HT-29 (cell line): ENCODE results near the gene RAB29. TPM values are rescaled to one million over a fixed set of nuclear protein-coding genes. Genes with fewer than 3 reads are reported as not detected.

Experiments
- DNase-seq: peaks from one replicate; pipeline ENCODE4 v3.0.0-alpha.2; 2015; ENCODE audit warnings: low spot score
- total RNA-seq: library from RNA; depleted of rRNA; stranded (reverse); fragments of >200 nt; shearing (Covaris generic); gene quantifications from 2 replicates; pipeline ENCODE4 v1.2.3, GENCODE V29; 2014

RAB29 gene
- total RNA-seq, 1 experiment from 2014 or later: 4.7 TPM

DNA sequence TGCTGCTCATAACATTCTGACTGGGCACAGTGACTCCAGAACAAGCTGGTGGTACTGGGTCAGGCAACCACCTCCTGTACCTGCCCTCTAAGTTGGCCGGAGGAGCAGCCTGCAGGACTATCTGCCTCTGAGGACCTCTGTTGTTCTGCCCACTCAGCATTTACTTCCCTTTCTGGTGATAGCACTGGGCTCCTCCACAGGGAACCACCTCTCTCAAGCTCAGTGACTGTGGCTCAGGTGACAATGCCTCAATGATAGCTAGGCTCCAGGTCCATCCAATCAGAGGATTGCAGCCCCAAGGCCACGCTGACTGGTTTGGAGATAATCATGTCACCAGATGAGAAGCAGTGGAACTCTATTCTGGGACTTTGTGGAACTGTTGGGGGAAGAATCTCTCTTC, 21.9 kb upstream of the RAB29 start:
- DNase-seq: no peak

DNA sequence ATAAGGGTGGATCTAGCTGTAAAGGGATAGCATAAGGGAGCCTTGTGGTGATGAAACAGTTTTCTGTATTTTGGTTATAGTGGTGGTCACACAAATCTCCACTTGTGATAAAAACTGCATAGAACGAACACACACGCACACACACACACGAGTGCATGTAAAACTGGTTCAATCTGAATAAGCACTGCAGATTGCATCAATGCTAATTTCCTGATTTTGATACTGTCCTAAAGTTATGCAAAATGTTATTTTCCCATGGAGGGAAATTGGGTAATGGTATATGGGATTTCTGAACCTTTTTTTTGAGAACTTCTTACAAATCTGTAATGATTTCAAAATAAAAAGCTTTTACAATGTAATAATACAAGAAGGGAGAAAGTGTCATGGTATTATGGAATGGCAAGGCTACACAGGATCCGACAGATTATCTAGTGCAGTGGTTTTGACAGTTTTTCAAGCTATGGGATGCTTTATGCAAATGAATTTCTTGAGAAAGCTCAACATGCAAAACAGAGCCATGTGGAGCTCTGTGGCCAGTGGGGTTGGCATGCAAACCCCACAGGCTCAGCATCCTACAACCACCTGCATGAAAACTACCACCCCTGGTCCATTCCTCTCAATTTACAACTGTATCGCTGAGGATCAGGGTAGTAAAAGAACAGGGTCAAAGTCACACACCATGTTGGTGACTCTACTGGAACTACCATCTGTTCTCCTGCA, 18.9 kb upstream of the RAB29 start:
- DNase-seq: no peak

DNA sequence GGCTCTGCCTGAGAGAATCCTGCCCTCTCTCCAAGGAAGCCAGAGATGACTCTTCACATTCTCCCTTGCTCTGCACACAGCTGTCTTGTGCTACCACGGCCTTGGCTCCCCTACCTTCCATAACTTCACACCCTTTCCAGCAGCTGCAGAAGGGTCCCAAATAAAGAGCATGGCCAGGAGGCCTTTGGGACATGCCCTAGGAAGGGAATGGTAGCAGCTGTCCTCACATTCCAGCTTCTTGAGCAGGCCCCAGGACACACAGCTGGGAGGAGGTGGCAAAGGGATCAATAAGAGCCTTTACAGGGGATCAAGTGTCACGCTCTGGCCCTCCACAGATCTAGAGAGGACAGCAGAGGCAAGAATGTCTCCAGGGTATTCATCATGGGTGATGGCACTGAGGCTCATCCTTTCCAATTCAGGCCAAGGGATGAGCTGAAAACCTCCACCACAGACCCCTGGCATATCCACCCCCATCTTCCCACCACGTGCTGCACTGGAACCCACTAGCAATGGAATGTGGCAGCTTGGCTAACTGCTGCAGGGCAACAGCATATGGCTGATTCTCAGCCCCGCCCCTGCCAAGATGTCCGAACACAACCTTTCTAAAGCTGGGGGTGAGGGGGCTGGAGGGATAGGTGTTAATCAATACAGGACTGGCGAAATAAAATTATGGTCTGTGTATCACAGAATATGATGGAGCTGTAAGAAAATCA, 17.8 kb upstream of the RAB29 start:
- no peak for DNase-seq

DNA sequence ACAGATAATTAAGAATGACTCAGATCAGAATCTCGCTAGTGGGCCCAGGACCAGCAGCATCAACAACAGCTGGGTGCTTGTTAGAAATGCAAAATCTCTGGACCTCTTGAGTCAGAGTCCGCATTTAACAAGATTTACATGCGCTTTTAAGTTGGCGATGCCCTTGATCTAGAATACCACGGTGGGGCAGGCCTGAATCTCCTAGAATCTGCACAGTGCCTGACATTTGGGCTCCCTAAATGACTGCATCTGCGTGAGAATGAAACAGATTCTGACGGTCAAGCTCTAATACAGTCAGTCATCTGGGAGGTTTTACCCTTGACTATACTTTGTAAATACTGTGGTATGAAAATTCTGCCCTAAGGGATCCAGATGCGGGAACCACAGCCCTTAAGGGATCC, 17.2 kb upstream of the RAB29 start:
- DNase-seq: no peak

DNA sequence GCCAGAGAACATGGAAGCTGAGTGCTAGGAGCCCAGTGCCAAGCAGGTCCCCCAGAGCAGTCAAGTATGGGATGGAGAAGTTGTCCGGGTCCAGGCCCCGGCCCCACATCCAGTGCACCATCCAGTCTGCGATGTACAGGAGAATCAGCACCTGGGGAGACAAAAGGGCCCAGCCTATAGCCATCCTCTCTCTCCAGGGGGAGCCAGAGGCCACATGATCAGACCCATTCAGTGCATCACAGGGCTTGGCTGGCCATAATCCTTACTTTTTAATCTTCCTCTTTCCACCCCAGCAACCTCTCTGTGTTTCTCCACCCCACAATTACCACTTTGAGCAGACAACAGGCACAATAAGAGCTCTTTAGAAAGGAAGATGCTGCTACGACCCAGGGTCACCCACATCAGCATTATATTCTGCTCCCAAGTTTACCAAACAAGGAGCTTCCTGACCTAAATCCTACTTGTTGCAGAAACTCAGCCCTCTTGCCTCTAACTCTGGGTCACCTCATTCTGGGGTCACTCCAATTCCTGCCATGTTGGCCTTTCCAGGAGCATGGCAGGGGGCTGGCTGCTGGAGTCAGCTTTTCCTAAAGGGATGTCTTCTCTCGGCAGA, 16.4 kb upstream of the RAB29 start:
- DNase-seq: peak; percentile 83

DNA sequence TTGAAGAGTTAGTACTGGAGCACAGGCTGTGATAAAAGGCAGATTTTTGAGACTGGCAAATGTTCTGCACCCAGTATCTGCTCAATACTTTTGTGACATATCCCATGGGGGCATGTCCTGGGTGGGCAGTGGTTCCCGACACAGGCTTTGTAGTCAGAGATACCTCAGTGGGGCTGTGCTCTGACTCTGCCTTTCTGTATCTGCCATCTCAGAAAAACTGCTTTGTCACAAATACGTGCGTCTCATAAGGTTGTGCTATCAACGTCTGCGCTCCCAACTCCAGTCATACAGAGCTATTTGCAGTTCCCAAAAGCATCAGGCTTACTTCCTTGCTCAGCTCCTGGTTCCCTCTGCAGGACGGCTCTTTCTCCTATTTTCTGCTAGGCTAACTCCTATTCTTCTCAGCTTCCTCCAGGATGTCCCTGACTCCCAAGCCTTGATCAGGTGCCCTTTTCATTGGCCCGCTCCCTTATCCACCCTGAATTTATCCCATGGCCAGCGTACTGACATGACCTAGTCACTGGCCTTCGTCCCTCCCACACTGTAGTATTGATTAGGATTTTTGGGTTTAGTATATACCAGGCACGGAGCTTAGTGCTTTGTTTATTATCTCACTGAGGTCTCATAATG, 12.1 kb upstream of the RAB29 start:
- no peak for DNase-seq

DNA sequence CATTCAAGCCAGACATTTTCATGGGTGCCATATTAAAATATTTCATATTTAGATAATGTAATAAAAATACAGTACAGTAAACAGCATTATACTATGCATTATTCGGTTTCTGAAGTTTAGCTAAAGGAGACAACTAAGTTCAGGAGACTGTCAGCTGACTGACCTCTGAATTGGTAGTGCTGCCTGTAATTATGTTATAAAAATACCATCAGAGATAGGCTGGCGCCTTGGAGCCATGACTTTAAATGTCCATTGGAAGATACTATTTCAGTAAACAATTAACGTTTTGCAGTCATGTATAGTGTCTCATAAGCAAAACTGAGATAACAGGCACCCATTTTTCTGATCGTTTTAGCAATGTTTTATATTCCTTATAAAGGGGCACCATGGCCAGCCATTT, 11.3 kb upstream of the RAB29 start:
- DNase-seq: no peak

DNA sequence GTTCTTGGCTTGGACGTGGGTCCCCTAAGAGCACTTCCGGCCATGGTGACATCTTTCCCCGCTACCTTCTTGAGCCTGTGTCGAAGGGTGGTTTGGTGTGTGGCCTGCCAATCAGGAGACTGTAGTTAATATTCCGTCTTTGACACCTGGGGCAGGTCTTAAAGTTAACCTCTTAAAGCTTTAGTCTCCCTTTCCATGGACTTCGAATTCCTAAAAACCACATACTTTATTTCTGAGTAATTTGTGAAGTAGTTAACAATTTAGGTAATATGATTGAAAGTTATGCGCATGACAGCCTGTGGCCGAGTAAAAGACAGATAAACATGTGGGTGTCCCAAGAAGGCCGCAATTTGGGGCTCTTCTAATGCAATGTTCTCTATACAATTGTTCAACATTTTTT, 10.2 kb upstream of the RAB29 start:
- DNase-seq: no peak

DNA sequence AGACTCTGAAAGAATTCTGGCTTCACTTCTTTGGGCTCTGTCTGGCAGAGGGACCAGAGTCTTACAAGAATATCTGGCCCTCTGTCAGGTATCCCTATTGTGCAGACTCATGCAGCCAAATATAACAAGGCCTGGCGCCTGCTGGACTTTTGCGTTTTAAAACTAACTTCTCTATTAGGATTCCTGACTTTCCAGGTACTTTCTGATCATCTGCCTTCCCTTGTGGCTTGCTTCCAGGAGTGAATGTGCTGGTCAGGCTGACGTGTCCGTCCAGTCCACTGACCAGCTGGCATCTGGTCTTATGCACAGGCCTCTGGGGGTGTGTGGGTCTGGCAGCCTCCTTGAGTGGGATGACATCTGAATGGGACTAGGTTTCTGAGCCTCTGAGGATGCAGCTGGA, 8.6 kb upstream of the RAB29 start:
- DNase-seq: no peak

DNA sequence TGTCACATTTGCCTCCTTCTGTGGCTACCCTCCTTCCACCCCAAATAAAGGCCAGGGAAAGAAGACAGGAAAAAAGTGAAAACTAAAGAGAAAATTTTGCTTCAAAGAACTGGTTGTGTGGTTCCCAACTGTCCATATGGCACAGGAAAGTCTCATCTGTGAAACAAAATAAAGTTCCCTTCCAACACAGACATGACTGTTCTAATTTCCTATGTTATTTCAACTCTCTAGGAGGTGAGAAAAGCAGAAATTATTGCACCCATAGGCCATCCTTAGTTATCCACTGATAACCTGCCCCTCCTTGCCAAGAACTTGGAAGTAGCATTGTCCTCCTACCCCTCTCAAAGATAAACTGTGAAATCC, 8.1 kb upstream of the RAB29 start:
- no peak for DNase-seq

DNA sequence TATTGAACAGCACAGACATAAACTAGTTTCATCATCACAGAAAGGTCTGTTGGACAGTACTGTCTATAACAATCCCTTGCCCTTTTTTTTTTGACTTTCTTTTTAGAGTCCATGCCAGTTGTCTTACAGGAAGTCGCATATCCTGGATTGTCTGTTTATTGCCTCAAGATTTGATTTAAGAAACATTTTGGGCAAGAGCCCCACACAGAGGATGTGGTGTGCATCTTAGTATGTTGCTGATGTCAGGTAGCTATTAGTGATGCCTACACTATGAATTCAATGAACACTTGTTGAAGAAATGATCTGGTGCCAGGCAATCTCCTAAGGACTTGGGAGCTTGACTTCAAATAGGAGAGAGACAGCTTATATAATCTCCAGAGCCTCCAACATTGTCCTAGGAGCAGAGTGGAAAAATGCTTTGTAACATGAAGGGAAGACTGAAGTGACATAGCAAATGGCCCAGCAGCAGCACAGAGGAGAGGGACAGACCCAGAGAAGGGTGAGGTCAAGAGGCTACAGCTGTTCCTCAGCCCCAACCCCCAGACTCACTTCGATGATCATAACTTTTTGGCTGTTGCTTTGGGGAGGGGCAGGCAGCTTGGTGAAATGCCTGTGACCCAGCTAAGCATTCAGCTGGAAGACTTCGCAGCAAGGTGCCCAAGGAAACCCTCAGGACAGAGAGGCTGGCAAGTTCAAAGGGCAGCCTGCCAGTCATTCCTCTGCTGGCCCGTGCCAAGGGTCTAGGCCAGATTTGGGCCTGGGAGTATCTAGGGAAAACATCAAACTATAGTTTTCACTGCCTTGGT, 7.5 kb upstream of the RAB29 start:
- no peak for DNase-seq

DNA sequence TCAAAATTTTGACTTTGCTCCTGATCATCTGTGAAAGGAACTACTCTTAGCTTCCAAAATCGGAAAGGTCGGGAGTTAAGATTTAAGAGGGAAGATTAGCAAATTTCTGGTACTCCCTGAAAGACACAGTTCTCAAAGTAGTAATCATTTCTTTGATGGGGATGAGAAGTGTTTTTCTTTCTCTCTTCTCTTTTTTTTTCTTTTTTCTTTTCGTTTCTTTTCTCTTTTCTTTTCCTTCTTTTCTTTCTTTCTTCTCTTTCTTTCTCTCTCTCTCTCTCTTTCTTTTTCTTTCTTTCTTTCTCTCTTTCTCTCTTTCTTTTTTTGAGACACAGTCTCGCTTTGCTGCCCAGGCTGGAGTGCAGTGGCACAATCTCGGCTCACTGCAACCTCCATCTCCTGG, 5.1 kb upstream of the RAB29 start:
- DNase-seq: no peak

DNA sequence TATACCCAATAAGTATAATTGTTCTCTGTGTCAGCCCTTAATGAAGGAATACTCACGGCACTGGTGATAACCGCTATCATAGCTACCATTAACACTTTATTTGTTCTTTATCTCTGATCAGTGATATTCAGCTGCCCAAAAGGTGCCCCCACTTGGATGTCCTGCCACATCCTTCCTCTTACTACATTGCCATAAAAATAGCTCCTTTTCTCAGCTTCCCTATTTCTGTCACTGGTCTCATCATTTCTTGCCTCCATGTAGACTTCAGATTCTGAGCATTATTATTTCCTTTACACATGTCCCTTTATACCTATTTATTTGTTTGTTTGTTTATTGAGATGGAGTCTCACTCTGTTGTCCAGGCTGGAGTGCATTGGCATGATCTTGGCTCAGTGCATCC, 2.7 kb upstream of the RAB29 start:
- DNase-seq: no peak

DNA sequence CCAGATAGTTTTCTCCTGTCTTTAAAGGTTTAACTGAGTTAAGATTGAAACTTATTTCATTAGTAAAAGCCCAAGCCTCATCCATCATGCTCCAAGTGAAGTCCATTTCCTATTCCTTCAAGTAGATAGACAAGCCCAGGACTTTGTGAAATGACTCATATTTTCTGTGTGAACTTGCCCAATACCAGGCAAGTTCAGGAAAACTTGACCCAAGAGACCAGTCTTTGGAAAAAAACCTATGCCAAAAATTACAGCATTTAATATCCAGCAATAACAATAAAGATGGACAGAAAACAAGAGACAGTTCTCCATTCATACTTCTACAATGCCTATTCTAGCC, 405 bp upstream of the RAB29 start:
- no peak for DNase-seq

DNA sequence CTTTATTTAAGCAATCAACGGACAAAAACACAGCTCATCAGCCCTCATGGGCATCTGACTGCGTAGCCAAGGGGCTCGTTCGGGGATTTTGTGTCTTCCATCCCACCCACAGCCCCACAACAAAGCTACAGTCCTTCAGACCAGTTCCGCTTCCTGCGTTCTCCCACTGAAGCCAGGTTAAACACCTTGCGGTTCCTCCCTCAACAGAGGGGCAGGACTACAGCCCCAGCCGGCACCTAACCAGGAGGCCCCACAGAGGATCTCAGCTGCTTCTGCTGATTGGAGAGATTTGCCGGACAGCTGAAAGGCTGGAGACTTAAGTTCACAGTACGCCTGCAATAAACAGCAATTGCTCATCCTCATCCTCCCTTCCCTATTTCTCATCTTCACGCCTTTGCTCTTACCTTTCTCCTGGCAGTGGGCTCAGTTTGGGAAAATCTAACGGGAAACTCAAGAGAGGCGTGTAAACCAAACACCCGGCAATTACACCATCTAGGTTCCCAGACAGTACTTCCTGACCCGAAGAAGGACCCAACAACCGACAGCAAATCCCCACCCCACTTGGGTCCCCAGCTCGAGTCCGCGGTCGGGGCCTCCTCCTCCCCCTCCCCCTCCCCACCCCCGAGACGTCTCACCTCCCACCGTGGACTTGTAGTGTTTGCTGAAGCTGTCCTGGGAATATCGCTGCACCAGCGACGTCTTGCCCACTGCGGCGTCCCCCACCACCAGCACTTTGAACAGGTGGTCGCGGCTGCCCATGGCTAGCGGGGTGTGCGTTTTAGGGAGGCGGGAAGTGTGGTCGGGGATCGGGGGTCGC, 876 bp downstream of the RAB29 start:
- no peak for DNase-seq

DNA sequence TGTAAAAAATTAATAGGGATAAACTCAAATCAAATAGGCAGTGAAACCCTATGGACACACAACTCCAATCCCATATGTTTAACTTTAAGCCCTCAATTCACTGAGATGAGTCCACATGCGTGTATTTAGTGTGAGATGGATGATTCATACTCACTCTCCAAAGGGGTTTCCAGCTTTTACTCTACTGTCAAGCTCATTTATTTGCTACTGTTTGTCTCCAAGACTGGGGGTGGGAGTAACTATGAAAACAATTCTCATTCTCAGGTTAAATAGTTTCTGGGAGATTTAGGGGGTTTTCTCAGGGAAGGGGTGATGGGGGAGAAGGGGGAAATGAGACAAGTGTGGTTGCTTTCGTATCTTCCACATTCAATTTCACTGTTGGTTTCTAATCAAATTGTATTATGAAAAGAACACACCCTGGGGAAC, 2.7 kb downstream of the RAB29 start:
- no peak for DNase-seq

DNA sequence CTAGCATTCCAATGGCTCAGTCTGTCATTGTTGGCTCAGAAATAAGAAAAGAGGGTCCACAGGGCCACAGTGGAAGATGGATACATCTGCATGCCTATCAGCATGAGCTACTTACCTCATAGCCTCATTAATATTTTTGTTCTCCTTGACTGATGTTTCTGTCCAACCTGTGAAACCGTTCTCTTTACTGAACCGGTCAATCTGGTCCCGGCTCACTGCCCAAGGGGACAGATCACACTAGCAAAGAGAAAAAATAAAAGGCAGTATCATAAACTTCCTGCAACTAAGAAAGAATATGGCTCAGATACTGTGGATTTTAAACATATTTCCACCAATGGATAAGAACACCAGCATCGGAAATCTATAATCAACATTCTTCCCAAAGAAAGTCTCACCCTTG, 4.7 kb downstream of the RAB29 start:
- no peak for DNase-seq

DNA sequence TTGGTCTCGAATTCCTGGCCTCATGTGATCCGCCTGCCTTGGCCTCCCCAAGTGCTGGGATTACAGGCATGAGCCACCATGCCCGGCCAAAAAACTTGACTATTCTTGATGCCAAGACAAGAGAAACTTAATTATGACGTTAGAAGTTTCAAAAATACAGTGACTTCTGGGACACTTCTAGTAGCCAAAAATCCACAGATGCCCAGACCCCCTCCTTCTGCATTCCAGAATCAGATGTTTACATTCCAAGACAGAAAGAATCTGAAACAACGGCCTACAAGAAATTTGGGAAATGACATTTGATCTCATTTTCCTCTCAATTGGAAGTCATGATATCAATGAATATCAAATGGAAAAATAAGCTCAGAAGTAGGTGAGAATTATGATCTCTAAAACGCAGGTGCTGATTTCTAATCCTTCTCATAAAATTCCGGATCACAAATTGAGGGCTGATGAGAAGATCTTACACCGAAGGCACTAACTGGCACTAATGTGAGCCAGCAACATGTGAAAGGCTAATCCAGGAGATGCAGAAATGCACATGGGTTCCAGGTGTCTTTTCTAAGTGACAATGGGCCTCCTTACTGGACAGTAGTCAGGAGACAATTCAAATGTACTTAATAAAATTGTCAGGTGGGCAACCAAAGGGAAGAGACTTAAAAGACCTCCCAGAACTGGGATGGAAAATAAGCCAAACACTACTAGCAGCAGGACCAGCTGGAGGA, 5.5 kb downstream of the RAB29 start:
- no peak for DNase-seq

DNA sequence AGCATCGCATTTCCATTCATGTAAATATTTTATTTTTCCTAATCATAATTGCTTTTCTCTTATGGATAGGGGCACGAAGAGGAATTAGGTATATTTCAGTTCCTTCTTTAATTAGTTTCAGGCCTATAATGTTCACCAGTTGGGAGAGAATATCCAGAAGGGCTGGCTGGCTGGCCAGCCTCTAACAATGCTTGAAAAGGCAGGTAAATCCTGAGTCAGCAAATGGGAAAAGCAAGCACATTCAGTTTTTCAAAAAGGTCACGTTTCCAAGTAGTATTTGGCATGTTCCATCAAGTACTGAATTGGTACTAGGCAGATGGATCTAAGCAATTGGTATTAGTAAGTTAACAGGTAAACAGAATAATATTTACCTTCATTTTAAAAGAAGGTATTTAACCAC, 8.0 kb downstream of the RAB29 start:
- DNase-seq: no peak

DNA sequence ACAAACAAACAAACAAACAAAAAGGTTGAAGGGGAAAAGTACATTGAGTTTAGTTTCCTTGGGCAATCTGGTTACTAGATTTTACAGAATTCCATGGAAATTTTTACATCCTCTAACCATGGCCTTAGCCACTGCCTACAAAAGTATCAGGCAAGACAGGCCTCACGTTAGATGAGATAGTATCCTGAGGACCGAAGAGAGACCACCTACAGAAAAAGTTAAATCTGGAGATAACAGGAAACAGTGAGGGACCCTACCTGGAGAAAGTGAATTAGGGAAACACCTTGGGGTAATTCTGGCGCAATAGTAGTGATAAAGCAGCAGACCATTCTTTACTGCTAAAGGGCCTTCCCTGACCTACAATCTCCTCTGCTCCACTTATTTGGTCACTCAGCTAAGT, 8.7 kb downstream of the RAB29 start:
- no peak for DNase-seq
